GM21825 (cell line): ENCODE measurements around the gene ARMC2.
"Not testable (repeated sequence)": the region's sequence is repeated elsewhere in the genome, so short reads cannot be mapped to it uniquely, and the experiment has no call there.

ENCODE experiments used
- ATAC-seq: cut with Tn5 transposase; IDR thresholded peaks from one replicate; pipeline ENCODE4 v1.9.1; 2021; ENCODE audit warnings: mild to moderate bottlenecking, moderate library complexity; ENCODE audit not compliant: unreplicated experiment

ARMC2 gene

DNA sequence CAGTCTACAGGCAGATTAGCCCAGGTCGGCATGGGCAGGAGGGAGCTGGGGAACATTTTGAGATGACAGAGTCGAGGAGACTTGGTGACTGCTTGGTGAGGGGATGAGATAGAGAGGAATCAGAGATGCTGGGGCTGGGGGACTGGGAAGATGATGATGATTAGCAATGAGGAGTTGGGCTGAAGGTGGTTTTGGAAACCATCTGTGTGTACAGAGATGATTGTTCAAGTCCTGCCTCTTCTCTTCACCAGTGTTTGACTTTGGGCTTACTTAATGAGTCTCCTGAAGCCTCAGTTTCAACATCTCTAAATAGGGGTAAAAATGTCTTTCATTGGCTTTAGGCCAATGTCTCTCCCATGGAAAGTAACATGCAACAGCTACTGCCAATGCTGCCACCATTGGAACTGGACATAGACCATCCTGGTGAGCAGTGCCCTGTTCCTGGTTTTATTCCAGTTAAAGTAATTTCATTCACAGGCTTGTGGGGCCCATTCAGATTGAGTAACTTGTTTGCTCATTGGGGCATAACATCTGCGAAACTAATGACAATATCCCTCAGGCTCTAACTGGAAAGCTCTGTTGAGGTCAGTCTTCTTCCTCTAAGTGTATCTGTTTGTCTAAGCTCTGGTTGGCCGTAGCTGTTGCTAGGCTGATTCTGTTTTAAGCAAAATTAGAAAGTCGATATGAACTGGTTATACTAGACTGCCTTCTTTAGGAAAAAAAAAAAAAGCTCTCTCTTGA is 99.1 kb downstream of the ARMC2 start:
- ATAC-seq = no peak

GRCh38 chr6:108948181-108948661 is 100.0 kb downstream of the ARMC2 start:
- no peak for ATAC-seq

DNA sequence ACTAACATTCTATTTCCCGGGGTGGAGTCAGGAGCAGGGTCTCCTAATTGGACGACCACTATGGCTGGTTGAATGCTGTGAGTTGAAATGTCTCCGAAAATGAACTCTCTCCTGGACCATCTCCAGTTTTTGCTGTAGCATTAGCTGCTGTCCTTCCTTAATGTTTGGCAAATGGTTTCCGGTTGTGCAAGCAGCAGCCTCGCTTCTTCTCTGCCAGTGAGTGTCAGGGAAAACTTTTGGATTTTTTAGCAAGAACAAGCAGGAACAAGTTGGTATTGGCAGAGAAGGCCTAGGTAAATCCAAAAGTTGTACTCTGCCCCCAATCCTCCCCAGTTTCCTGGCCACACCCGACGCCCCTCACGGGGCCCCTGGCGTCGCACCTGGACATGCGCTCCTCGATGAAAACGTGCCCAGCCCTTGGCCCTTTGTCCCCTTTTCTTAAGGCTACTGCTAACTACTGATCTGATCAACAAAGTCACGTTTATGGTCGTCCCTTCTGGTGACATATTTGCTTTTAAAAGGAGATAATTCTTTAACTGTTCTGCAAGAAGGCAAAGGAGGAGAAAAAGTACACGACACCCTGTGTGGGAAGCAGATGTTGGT is 103.2 kb downstream of the ARMC2 start:
- ATAC-seq = no peak

- no peak for ATAC-seq
These were observed 104.7 kb downstream of the ARMC2 start for GRCh38 chr6:108952776-108953486.

DNA sequence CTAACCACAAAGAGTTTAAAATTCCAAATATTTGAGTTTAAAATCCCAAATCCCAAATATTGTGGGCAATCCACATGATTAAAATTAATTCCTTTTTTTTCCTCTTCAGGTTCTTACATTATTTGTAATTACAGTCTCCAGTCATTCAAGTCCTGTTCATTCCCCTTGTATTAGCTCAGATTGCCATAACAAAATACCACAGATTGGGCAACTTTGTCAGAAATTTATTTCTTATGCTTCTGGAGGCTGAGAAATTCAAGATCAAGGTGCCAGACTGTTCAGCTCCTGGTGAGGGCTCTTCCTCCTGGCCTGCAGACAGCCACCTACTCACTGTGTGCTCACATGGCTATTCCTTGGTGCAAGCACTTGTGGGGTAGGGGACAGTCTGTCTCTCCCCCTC is 105.5 kb downstream of the ARMC2 start:
- ATAC-seq = no peak

DNA sequence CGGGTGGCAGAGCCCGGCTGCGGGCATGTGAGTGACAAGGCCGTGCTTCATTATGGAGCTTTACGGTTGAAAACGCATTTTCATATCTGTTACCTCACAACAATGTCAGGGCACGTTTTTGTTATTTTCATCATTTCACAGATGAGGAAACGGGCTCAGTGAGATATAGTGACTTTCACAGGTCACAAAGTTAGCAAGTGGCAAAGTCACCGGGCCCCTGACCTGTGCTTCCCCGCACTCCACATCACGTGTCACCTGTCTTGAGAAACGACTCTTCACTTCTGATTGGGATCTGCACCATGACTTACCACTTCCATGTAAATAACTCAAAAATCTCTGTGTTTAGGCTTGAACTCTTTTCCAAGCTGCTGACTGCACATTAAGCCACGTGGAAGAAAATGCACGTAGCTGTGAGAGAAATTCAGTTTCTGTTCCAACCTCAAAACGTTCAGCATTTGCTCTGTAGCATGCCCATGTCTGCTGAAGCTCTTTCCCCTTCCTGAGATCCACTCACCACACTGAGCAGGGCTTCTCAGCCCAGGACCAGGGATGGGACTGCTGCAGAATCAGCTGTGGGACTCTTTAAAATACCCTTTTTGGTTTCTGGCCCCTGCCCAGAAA is 107.2 kb downstream of the ARMC2 start:
- ATAC-seq = no peak

DNA sequence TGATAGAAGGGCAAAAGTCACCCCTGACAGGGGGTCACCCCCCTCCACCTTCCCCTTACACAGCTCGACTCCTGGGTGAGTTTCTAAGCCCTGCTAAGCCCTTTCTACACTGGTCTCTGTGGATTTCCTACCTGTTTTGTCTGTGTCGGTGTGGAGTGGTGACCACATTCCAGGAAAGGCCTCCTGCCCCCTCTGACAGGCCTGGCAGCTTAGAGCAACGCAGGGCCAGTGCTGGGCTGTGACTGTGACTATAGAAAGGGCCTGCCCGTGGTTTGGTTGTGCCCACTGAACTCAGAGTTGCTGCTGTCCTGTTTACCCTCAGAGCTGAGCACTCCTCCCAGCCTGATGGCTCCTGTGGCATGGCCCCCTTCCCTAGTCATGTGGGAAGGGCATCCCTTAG is 109.0 kb downstream of the ARMC2 start:
- ATAC-seq = no peak

GRCh38 chr6:108958900-108959770 is 110.9 kb downstream of the ARMC2 start:
- no peak for ATAC-seq

DNA sequence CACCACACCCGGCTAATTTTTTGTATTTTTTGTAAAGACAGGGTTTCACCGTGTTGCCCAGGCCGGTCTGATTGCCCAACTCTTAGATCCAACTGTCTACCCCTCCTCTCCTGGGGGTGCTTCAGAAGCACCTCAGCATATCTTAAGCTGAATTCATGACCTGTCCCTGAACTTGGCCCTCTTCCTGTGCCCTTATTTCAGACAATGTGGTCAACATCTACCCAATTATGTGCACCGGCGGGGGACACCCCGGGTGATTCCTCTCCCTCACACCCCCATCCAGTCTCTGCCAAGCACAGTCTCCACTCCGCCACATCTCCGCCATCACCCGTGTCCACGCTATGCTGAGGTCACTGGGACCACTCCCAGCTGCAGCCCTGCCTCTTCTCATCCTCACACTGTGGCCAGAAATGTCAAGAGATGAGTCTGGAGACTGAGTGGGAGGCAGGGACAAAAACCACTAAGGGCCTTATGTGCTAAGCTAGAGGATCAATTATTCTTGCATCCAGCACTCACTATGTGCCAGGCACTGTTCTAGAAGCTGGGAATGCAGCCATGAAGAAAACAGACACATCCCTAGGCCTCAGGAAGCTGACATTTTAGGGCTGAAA is 111.9 kb downstream of the ARMC2 start:
- ATAC-seq = no peak

- no peak for ATAC-seq
These were observed 112.4 kb downstream of the ARMC2 start for GRCh38 chr6:108960601-108961000.

GRCh38 chr6:108961077-108961476 is 112.9 kb downstream of the ARMC2 start:
- no peak for ATAC-seq

GRCh38 chr6:108961985-108962384 is 113.8 kb downstream of the ARMC2 start:
- ATAC-seq = no peak

- no peak for ATAC-seq
These were observed 118.0 kb downstream of the ARMC2 start for GRCh38 chr6:108966251-108966650.

DNA sequence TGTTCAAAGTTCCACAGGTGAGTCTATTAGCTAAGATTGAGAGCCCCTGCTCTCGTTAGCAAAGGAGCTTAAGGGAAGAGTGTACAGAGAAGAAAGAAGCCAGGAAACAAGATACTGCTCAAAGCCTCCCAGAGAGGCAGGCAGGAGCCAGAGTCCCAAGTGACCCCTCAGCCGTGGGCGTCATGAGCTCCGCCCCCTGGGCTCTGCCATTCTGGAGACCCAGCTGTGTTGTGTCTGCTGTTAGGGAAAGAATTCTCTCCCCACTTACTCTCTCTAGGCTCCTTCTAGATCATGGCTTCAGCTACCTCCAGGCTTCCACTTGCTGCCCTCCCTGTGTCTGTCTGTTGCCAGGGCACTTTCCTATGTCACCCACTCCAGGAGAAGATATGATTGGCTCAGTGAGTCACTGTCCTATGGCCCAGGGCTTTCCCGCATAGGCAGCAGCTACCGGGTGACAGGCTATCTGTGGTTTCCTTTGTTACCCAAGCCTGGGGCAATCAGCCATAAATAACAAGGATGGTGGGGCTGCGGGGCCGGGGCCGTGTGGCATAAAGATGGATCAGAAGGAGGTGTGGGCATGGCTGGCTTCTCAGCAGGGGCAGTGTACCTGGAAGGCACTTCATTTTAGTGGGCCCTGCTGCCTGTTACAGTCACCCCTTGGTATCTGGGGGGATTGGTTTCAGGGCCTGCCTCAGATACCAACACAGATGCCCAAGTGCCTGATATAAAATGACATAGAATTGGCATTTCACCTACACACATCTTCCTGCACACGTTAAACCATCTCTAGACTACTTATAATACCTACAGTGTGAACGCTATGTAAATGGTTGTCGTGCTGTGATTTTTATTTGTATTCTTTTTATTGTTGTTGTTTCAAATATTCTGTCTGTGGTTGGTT is 118.9 kb downstream of the ARMC2 start:
- ATAC-seq = no peak

- no peak for ATAC-seq
These were observed 120.4 kb downstream of the ARMC2 start for GRCh38 chr6:108968325-108969316.

GRCh38 chr6:108969776-108970175 is 121.6 kb downstream of the ARMC2 start:
- no peak for ATAC-seq

DNA sequence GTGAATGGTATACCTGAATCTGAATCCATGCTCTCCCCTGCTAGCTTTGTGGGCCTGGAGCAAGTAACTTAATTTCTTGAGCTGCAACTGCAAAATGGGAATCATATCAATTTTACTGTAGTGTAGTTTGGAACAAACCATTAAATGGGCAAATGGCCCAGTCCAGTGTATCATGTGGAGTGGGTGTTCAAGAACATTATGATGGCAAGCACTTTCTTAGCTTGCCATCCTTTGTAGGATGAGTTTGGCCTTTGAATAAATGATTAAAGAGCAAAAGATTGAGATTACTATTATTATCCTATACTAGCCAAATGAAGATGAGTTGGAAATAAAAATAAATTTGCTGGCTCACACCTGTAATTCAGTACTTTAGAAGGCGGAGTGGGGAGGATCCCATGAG is 126.0 kb downstream of the ARMC2 start:
- no peak for ATAC-seq

DNA sequence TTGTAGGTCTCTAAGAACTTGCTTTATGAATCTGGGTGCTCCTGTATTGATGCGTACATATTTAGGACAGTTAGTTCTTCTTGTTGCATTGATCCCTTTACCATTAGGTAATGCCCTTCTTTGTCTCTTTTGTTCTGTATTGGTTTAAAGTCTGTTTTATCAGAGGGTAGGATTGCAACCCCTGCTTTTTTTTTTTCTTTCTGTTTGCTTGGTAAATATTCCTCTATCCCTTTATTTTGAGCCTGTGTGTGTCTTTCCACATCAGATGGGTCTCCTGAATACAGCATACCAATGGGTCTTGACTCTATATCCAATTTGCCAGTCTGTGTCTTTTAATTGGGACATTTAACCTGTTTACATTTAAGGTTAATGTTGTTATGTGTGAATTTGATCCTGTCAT is 130.4 kb downstream of the ARMC2 start:
- ATAC-seq = not testable (repeated sequence)
